Bronchial epithelial cell (primary cell): ENCODE data around the gene ARL5A. TPM values are rescaled to one million over a fixed set of nuclear protein-coding genes. Genes with fewer than 3 reads are reported as not detected.
"Not testable (repeated sequence)": the region's sequence is repeated elsewhere in the genome, so short reads cannot be mapped to it uniquely, and the experiment has no call there.

Source experiments
- DNase-seq: peaks from one replicate; pipeline ENCODE4 v3.0.0-alpha.2; 2010; ENCODE audit warnings: low read depth
- FAIRE-seq: peaks from 2 replicates; lab custom pipeline; 2011; peaks lifted over from hg19 to GRCh38; lab: Jason Lieb, UNC
- H3K27me3 ChIP-seq: 2 replicates; pipeline ENCODE4 v1.5.1; 2011; ENCODE audit warnings: low read length; ENCODE audit not compliant: control insufficient read depth, insufficient read depth
- H3K36me3 ChIP-seq: 2 replicates; pipeline ENCODE4 v1.5.1; 2011; ENCODE audit warnings: low read length; ENCODE audit not compliant: control insufficient read depth, insufficient read depth
- H3K4me3 ChIP-seq: 2 replicates; pipeline ENCODE4 v1.5.1; 2011; ENCODE audit warnings: mild to moderate bottlenecking, low read depth, low read length, control low read depth
- CTCF ChIP-seq: IDR thresholded peaks from 2 replicates; pipeline ENCODE4 v1.5.1; 2011; ENCODE audit warnings: mild to moderate bottlenecking, moderate library complexity, low read length, control low read depth, inconsistent platforms; ENCODE audit not compliant: insufficient read depth, severe bottlenecking
- total RNA-seq: library from RNA; depleted of rRNA; stranded (reverse); fragments of >200 nt; gene quantifications from 2 replicates; pipeline ENCODE4 v1.2.1, GENCODE V29; 2014

The ARL5A gene
- total RNA-seq, 1 donor from 2014 or later, result 66.6 TPM

GRCh38 chr2:151803811-151804210, 24.4 kb downstream of the ARL5A start:
- H3K4me3 ChIP-seq, result no peak overlapping the region
- peaks cover 3% of the 10 kb centered on the region for H3K36me3 ChIP-seq
- H3K27me3 ChIP-seq, result no peaks in the 10 kb centered on the region
- FAIRE-seq (no peak), DNase-seq (no peak)
- TF ChIP-seq CTCF, result no peak

GRCh38 chr2:151802315-151802714, 25.9 kb downstream of the ARL5A start:
- DNase-seq (no peak), FAIRE-seq (no peak)
- H3K4me3 ChIP-seq, result no peak overlapping the region
- no peak for TF ChIP-seq CTCF
- H3K36me3 ChIP-seq, result peaks cover 3% of the 10 kb centered on the region
- H3K27me3 ChIP-seq, result no peaks in the 10 kb centered on the region

DNA sequence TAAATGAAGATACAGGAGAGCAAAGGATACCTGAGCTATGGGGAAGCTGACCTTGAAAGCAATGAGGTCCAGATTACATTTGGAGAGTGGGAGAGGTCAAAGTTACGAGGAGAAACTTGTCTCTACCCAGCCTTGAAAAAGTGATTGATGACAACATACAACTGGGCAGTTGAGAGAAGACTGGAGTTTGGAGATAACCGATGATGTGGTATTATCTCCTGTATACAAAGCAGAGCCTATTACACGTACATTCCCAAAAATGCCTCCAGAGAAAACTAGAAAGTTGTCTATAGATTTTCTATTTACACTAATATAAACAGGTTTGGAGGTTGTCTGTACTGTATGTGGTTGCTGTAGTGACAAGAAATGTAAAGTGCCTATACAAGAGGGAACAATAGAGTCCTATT, 28.3 kb downstream of the ARL5A start:
- DNase-seq, result no peak
- Histone ChIP-seq H3K4me3 (no peak overlapping the region), H3K36me3 (peaks cover 3% of the 10 kb centered on the region), H3K27me3 (no peaks in the 10 kb centered on the region)
- FAIRE-seq, result no peak
- TF ChIP-seq CTCF, result no peak

- H3K36me3 ChIP-seq, result peaks cover 1% of the 10 kb centered on the region
- no peaks in the 10 kb centered on the region for H3K27me3 ChIP-seq
- DNase-seq (no peak), FAIRE-seq (no peak)
- H3K4me3 ChIP-seq, result no peak overlapping the region
- no peak for TF ChIP-seq CTCF
These were observed 31.4 kb downstream of the ARL5A start for GRCh38 chr2:151796774-151797173.

- H3K36me3 ChIP-seq, result peaks cover 1% of the 10 kb centered on the region
- TF ChIP-seq CTCF, result no peak
- no peak for FAIRE-seq
- no peaks in the 10 kb centered on the region for H3K27me3 ChIP-seq
- H3K4me3 ChIP-seq, result no peak overlapping the region
- DNase-seq, result no peak
These were observed 32.5 kb downstream of the ARL5A start for GRCh38 chr2:151795646-151796240.

GRCh38 chr2:151794422-151794821, 33.8 kb downstream of the ARL5A start:
- H3K4me3 ChIP-seq, FAIRE-seq, H3K36me3 ChIP-seq, H3K27me3 ChIP-seq: not testable (repeated sequence)
- peak; percentile 12 for DNase-seq
